ENCODE results near the gene CBLL1.

The CBLL1 gene

GRCh38 chr7:107743567-107744344, at the start of gene CBLL1:
CBLL1 (plus strand) TSS chr7:107744142; CDS start chr7:107744164, 22 bp downstream.
- peak; percentile 91 for DNase-seq

GRCh38 chr7:107694386-107694785, 49.6 kb upstream of the CBLL1 start:
- no peak for DNase-seq

DNA sequence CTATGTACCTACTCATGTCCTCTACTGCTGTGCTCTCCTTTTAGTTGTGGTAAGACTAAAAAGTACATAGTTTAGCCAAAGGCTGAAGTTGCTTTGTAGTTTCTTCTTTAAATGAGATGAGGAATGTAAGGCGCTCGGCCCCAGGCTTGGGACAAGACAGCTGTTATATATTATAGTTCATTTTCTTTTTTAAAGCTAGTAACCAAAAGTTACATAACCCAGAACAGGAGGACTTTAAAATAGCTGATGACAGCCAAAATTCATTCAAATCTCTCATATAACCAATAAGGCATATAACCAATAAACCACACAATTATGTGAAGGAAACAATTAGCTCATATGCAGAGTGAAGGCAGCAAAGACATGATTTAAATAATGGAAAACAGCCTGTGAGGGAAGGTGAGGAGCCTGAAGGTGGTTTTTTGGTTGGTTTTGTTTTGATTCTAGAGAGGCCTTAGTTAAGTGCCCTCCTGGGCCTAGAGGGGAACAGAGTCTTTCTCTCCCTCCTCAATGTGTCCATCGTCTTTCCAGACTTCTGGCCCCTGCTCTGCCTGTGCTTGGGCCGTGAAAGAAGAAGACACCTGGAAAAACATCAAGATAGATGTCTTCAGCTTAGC, 47.5 kb upstream of the CBLL1 start:
- no peak for DNase-seq

- DNase-seq = no peak
Observed at GRCh38 chr7:107697321-107698049, 46.5 kb upstream of the CBLL1 start.

DNA sequence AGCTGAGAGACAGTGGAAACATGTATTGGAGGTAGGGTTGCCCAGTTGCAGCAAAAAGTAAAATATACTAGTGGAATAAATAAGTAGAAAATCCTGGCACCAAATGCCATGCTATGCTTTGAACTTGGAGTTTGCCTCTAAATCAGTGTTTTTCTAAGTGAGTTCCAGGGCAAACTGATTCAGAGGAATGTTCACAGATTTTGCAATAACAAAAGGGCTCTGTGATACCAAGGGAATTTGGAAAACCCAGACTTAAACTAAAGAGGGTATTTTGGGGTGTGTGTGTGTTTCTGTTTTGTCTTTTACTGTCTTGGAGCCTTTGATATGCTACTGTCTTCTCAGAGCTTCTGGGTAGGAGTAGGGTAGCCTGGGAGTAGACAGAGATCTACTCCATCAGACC, 43.4 kb upstream of the CBLL1 start:
- no peak for DNase-seq

- DNase-seq = no peak
Observed at GRCh38 chr7:107701191-107701590, 42.8 kb upstream of the CBLL1 start.

DNA sequence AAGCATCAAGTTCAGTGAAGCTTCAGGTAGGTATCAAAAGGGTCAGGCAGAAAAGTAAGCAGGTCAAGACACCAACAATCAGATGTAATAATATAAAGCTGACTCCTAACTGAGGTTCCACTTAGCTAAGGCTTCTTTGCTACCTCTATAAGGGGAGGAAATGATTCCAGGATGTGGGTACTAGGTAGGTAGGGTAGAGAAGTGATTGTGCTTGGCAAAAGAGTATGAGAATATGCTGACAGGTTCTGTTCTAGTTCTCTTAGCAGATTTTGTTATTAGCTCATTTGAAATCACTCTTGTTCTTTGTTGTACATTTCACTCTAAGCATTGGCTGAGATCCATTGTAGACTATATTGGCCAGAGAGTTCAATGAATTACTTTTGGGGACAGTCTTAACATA, 40.7 kb upstream of the CBLL1 start:
- no peak for DNase-seq

DNA sequence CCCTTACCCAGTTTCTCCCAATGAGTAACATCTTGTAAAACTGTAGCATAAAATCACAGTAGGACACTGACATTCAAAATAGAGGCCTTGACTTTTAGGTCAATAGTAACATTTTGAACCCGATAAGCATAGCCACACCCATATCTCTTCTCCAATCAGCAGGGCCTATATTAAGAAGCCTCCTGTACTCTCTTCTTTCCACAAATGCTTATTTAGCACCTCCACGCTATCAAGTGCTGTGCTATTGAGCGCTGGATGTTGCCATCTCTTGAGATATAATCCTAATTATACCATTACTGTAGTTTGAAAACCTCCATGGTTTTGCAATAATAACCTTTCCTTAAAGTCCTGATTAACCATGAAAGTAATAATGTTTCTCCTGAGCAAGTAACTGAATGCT, 40.1 kb upstream of the CBLL1 start:
- no peak for DNase-seq

DNA sequence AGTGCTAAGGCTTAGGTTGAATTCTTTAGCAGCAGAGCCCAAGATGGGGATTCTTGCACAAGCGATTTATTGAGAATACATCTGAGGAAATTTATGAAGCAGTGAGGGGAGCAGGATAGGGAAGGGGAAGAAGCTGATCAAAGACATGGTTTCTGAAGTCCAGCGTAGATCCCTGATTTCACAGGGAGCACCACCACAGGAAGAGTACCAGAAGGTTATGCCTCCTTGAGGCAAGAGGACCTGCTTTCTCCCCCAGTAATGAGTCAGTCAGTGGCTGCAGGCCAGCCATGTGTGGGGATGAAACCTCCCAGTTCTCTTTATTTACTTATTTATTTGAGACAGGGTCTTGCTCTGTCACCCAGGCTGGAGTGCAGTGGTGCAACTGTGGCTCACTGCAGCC, 35.0 kb upstream of the CBLL1 start:
- DNase-seq = no peak

DNA sequence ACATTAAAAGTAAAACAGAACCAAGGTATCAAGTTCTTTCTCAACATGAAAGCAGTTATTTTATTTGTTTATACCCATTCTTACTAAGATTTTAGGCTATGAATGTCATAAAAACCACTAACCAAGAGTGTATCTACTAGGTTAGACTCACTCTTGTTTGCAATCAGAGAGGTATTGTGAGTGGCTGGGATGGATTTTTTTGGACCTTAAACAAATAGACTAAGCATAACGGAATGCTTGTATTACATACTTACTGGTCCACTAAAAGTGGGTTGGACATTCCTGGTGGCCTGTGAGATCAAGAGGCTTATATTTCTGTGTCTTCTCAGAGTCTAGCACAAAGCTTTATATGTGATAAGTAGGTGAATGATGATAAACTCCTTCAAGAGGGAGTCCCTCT, 32.6 kb upstream of the CBLL1 start:
- DNase-seq = no peak

DNA sequence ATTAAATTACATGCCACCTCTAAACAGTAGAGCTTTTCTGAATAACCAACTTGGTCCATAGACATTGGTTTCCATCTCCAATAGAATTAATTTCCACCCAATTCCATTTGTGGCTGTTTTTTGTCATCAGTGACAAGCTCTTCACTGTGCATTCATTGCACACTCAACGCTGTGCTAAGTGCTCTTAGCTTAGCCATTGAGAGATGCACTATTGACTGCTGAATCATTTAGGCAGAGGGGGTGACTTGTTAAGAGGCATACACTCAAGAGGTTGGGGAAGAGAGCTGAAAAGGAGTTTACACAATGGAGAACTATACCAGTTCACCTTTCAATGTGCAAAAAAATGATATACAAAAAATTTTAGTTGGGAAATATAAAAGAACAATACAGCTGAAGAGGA, 31.9 kb upstream of the CBLL1 start:
- peak; percentile 83 for DNase-seq

- no peak for DNase-seq
Observed at GRCh38 chr7:107712896-107713295, 31.0 kb upstream of the CBLL1 start.

- DNase-seq = no peak
Observed at GRCh38 chr7:107715531-107715930, 28.4 kb upstream of the CBLL1 start.

GRCh38 chr7:107718456-107719193, 25.3 kb upstream of the CBLL1 start:
- no peak for DNase-seq

GRCh38 chr7:107721286-107721685, 22.7 kb upstream of the CBLL1 start:
- DNase-seq = no peak

DNA sequence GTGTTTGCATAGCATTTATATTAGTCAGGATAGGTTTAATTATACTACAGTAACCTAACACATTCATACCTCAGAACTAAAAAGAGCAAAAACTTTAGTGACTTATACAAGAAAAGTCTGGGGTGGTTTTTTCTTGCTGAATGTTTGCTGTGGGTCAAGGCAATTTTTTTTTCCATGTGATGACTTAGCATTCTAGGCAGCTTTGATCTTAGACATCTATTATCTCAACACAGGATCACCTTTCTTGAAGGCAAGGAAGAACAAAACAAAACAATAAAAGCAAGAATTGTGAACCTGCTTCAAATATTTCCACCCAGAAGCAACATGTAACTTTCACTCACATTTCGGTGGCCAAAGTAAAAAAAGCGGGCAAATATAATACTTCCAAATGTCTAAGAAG, 20.7 kb upstream of the CBLL1 start:
- no peak for DNase-seq

DNA sequence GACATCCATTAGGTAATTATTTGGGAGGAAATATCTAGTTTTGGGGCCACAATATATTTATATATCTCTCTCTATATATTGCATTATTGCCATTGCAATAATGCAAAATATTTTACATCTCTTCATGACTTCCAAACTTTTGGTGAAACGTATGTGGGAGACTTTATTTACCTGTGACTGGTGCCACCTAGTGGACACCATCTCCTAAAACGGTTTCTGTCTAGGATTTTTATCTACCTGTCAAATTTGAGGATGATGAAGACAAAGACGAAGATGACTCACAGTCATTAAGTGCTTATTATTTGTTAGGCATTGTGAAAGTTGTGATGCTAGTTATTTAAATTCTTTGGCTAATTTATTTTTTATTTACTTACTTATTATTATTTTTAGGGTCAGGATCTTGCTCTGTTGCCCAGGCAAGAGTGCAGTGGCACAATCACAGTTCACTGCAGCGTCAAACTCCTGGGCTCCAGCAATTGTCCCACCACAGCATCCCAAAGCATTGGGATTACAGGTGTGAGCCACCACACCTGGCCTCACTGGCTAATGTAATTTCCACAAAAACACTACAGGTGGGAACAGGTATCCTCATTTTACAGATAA, 18.7 kb upstream of the CBLL1 start:
- DNase-seq = peak; percentile 44

- no peak for DNase-seq
Observed at GRCh38 chr7:107726356-107727130, 17.4 kb upstream of the CBLL1 start.

GRCh38 chr7:107728276-107728675, 15.7 kb upstream of the CBLL1 start:
- DNase-seq = no peak

DNA sequence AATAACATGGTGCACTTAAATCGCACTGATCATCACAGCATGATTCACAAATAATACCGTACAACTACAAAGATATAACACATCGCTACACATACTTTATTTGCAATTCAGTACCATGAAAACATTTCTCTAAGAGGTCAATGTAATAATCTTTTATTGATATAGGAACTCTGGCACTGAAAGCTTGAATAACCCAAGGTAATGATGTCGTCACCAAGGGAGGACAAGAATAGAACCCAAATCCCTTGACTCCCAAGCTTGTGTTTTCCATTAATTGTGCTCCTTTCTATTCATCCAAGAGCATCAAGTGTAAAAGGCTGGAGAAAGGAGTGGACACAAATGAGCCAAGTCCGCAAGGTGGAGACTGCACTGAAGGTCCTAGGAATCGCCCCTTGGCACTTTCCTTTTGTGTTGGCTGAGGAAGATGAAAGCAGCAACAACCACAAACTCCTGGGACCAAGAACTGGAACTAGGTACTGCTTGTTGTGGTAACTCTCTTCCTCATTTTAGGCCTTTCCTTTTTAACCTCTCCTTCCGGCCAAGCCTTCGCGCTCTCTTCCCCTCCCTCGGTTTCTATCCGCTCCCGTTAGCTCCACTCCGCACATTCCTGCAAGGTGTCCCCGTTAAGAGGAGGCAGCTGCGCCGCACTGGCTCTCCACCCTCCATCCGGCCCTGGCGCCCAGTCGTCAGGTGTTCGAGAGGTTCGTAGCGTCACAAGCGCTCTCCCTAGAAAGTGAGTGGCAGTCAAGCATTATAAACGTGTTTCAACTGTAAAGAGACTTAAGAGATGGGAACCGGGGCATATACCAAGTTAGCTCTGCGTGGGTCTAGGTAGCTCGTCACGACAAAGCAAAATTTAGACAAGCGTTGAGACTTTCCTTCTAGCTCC, 1.0 kb upstream of the CBLL1 start:
- peak; percentile 70 for DNase-seq

DNA sequence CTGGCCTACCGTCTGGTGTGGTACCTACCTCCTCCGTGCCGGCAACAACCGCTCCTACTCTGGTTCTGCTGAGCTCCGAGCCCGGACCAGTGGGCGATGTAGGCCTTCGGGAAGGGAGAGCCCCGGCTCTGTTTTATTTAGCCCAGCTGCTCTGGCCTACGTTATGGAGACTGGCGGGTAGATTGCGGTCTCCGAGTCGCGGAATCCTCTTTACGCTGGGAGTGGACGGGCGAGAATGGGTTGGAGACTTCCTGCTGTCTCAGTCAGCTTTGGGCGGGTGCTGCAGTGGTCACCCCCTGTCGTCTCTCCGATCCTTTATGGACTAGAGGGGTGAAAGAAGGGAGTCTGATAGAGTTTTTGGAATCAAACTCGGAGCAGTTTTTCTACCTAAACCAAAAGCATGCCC, 406 bp downstream of the CBLL1 start:
- DNase-seq = no peak

Data from NCI-H1436 (cell line).